ENCODE measurements around the gene TSSK2. TPM values are rescaled to one million over a fixed set of nuclear protein-coding genes. Genes with fewer than 3 reads are reported as not detected.

TSSK2 gene
- polyA plus RNA-seq, 1 donor: not detected

DNA sequence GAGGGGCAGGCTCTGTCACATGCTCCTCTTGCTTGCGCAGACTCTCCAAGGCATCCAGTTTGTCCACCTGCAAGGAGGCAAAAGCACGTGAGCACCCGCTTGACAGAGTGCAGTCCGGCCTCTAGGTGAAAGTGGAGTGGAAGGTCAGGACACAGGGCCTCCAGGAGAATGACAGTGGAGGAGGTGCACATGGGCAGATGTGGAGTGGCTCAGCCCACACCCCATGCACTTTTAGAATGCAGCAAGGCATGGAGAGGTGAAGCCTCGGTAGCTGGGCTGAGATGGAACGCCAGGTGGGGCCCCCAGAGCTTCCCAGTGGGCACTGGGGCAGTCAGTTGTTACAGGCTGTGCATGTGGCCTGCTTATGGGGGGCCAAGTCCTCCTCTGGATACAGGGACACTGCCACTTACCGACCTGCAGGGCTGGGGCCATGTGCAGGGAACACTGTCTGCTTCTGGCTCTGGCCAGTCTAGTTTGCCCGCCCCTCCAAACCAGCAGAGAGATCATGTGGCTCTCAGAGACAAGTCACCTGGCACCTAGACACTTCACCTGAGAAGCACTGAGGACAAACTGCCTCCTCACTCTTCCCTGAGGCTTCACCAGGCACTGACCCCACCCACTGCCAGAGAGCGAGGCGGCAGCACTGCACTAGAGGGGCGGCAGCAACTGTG lies 49.8 kb downstream of the TSSK2 start:
- no peak for DNase-seq

DNA sequence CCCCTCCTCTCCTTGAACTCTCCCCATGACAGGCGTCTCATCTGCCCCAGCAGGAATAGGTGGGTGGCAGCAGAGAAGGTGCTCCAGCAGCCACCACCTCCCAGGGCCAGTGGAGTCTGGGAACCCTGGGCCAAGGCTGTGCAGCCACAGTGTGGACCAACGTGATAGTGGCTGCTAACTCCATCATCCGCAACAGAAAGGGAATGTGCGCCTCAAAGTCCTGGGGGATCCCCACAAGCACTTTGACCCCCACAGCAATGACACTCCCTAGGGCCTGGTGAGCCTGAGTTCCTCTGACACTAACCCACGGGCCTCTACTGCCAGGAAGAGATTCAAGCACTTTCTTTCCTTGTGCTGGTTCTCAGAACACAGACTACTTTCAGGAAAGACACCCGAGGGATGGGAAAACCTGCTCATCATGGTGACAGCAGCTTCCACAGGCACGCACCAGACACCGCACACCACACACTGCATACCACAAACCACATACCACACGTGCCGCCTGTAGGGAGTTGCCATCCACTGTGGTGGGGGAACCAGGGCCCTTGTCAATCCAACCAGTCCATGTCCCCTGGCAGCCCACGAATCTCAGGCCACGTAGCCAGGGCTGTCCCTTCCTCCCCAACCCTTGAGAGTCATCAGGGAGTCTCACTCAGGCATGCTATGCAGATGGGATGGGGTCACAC lies 50.8 kb downstream of the TSSK2 start:
- DNase-seq: no peak

Other genes starting within 250 kb of the TSSK2 start
- 6.6 TPM for gene DGCR6, start 225.0 kb upstream of the TSSK2 start, polyA plus RNA-seq (ENCODE audit: insufficient read length)
- gene PRODH, start 195.0 kb upstream of the TSSK2 start, polyA plus RNA-seq (ENCODE audit: insufficient read length): 11.9 TPM
- gene DGCR2, start 8.9 kb upstream of the TSSK2 start, polyA plus RNA-seq (ENCODE audit: insufficient read length): 71.5 TPM
- gene ESS2, start 13.3 kb downstream of the TSSK2 start, polyA plus RNA-seq (ENCODE audit: insufficient read length): 13.3 TPM
- gene GSC2, start 19.0 kb downstream of the TSSK2 start, polyA plus RNA-seq (ENCODE audit: insufficient read length): not detected
- 57.4 TPM for gene SLC25A1, start 47.4 kb downstream of the TSSK2 start, polyA plus RNA-seq (ENCODE audit: insufficient read length)
- gene CLTCL1, start 160.4 kb downstream of the TSSK2 start, polyA plus RNA-seq (ENCODE audit: insufficient read length): 6.9 TPM

Measured in left kidney (tissue), 2 donors.